Measurements from ENCODE around the gene SAPCD1.

DNA sequence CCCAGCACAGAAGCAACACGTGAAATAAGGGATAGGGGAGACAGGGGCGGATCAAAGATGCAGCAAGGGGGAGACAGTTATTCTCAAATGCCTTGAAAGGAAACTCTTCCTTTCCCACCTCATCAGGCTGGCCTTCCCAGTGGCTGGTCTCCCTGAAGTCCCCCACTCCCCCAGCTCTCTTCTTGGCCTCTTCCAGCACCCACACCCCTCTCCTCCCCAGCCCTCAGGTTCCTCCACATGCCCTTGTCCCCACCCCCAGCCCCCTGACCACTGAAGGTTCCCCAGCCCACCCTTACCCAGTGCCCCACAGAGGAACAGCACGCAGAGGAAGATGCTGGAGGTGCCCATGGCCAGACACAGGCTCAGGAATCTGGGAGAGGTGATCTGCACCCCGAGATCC lies 49.0 kb upstream of the SAPCD1 start:
- TF ChIP-seq, protein P1, sequence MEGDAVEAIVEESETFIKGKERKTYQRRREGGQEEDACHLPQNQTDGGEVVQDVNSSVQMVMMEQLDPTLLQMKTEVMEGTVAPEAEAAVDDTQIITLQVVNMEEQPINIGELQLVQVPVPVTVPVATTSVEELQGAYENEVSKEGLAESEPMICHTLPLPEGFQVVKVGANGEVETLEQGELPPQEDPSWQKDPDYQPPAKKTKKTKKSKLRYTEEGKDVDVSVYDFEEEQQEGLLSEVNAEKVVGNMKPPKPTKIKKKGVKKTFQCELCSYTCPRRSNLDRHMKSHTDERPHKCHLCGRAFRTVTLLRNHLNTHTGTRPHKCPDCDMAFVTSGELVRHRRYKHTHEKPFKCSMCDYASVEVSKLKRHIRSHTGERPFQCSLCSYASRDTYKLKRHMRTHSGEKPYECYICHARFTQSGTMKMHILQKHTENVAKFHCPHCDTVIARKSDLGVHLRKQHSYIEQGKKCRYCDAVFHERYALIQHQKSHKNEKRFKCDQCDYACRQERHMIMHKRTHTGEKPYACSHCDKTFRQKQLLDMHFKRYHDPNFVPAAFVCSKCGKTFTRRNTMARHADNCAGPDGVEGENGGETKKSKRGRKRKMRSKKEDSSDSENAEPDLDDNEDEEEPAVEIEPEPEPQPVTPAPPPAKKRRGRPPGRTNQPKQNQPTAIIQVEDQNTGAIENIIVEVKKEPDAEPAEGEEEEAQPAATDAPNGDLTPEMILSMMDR (IDR thresholded peaks at IDR 0.05) = no peak
- TF ChIP-seq POLR2A (IDR thresholded peaks at IDR 0.05) (no peak), EP300 (IDR thresholded peaks at IDR 0.05) (no peak)
